Measurements from ENCODE around the gene DLG1.

The DLG1 gene

DNA sequence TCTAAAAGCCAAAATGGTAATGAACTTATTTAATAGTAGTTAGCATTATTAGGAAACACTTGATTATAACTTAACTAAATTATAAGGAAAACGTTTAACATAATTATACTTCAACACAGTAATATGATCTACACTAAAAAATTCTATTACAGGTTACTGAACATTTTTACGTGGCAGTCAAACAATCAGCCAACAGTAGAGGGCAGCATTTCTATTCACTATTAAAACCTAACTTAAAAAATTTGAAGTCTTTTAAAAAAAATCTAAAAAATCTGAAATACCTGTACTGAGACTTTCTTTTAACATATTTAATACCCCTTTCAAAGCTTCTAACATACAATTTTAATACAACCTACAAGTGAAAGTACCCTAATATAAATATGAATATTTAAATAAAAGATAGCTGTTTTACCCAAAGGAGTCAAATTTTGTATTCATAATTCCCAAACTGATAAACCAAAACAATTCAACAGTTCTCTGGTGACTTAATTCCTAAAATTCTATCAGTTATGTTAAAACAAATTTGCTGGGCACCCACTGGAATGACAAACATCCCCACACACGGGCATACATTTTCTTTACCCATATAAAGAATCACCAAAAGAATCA, 41.5 kb downstream of the DLG1 start:
- TF ChIP-seq RAD21 (IDR thresholded peaks at IDR 0.05; ENCODE audit: low read depth) (peak; percentile 62), CEBPB (IDR thresholded peaks at IDR 0.05) (no peak)

- TF ChIP-seq, protein P1, sequence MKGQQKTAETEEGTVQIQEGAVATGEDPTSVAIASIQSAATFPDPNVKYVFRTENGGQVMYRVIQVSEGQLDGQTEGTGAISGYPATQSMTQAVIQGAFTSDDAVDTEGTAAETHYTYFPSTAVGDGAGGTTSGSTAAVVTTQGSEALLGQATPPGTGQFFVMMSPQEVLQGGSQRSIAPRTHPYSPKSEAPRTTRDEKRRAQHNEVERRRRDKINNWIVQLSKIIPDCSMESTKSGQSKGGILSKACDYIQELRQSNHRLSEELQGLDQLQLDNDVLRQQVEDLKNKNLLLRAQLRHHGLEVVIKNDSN (IDR thresholded peaks at IDR 0.05), result no peak
- TF ChIP-seq YY1 (IDR thresholded peaks at IDR 0.05; ENCODE audit: low read depth) (no peak), TCF12 (IDR thresholded peaks at IDR 0.05; ENCODE audit: low read depth) (no peak), NFIC (IDR thresholded peaks at IDR 0.05) (no peak), RAD21 (IDR thresholded peaks at IDR 0.05; ENCODE audit: low read depth) (no peak), CEBPB (IDR thresholded peaks at IDR 0.05) (no peak), TEAD4 (IDR thresholded peaks at IDR 0.05) (no peak), EGR1 (IDR thresholded peaks at IDR 0.05) (no peak), CREB1 (IDR thresholded peaks at IDR 0.05; ENCODE audit: low read depth) (no peak), MAX (IDR thresholded peaks at IDR 0.05) (no peak), ZBTB7A (IDR thresholded peaks at IDR 0.05; ENCODE audit: low read depth) (no peak), EP300 (IDR thresholded peaks at IDR 0.05; ENCODE audit: borderline replicate concordance) (no peak), FOXM1 (IDR thresholded peaks at IDR 0.05; ENCODE audit: borderline replicate concordance, low read depth) (no peak), REST (IDR thresholded peaks at IDR 0.05; ENCODE audit: low read depth) (no peak), TAF1 (IDR thresholded peaks at IDR 0.05; ENCODE audit: low read depth) (no peak)
Measured at GRCh38 chr3:197256104-197256503, 42.3 kb downstream of the DLG1 start.

DNA sequence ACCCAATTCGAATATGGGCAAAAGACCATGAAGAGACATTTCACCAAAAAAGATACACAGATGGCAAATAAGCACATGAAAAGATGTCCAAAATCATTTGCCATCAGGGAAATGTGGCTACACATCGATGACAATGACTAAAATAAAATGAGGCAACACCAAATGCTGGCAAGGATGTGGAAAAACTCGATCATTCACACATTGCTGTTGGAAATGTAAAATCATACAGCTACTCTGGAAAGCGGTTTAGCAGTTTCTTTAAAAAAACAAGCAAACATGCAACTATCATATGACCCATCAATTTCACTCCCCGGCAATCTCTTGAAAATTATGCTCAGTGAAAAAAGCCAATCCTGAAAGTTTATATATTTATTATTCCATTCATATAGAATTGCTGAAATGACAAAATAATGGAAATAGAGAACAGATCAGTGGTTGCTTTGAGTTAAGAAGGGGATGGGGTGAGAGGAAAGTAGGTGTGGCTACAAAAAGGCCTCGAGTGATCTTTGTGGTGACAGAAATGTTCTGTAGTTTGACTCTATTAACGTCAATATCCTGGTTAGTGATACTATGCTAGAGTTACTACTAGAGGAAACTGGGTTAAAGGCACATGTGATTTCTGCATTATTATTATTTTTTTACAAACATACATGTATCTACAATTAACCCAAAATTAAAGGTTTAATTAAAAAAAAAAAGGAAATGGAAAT, 45.0 kb downstream of the DLG1 start:
- TF ChIP-seq TEAD4 (IDR thresholded peaks at IDR 0.05), result no peak
- TF ChIP-seq TAF1 (IDR thresholded peaks at IDR 0.05; ENCODE audit: low read depth), result no peak
- TF ChIP-seq CREB1 (IDR thresholded peaks at IDR 0.05; ENCODE audit: low read depth), result no peak
- no peak for TF ChIP-seq CEBPB (IDR thresholded peaks at IDR 0.05)
- no peak for TF ChIP-seq MAX (IDR thresholded peaks at IDR 0.05)
- TF ChIP-seq ZBTB7A (IDR thresholded peaks at IDR 0.05; ENCODE audit: low read depth), result no peak
- no peak for TF ChIP-seq REST (IDR thresholded peaks at IDR 0.05; ENCODE audit: low read depth)
- no peak for TF ChIP-seq TCF12 (IDR thresholded peaks at IDR 0.05; ENCODE audit: low read depth)

- TF ChIP-seq REST (IDR thresholded peaks at IDR 0.05; ENCODE audit: low read depth) (no peak), RAD21 (IDR thresholded peaks at IDR 0.05; ENCODE audit: low read depth) (no peak), CEBPB (IDR thresholded peaks at IDR 0.05) (no peak), ZBTB7A (IDR thresholded peaks at IDR 0.05; ENCODE audit: low read depth) (no peak), FOXM1 (IDR thresholded peaks at IDR 0.05; ENCODE audit: borderline replicate concordance, low read depth) (no peak), EP300 (IDR thresholded peaks at IDR 0.05; ENCODE audit: borderline replicate concordance) (no peak), YY1 (IDR thresholded peaks at IDR 0.05; ENCODE audit: low read depth) (no peak)
Measured at GRCh38 chr3:197249542-197249941, 48.9 kb downstream of the DLG1 start.

DNA sequence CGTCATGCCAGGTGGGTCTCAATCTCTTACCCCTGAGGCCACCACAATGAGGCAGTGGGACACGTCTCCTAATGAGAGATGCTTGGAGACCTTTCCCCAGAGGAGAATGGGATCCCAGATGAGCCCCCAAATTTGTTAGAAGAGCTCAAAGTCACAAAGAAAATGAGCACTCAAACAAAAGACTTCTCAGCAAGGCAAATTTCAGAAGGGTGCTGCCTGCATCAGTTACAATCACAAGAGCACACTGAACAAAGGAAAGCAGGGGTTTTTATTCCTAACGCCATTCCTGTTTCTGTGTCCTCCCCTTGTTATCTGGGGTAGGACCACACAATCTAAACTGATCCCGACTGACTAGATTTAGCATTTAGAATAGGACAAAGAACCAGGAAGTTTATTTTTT, 50.1 kb downstream of the DLG1 start:
- no peak for TF ChIP-seq YY1 (IDR thresholded peaks at IDR 0.05; ENCODE audit: low read depth)
- no peak for TF ChIP-seq TCF12 (IDR thresholded peaks at IDR 0.05; ENCODE audit: low read depth)
- TF ChIP-seq MAX (IDR thresholded peaks at IDR 0.05), result no peak
- TF ChIP-seq NFIC (IDR thresholded peaks at IDR 0.05), result no peak
- no peak for TF ChIP-seq REST (IDR thresholded peaks at IDR 0.05; ENCODE audit: low read depth)
- no peak for TF ChIP-seq RAD21 (IDR thresholded peaks at IDR 0.05; ENCODE audit: low read depth)
- no peak for TF ChIP-seq FOXM1 (IDR thresholded peaks at IDR 0.05; ENCODE audit: borderline replicate concordance, low read depth)
- TF ChIP-seq CEBPB (IDR thresholded peaks at IDR 0.05), result no peak
- no peak for TF ChIP-seq CREB1 (IDR thresholded peaks at IDR 0.05; ENCODE audit: low read depth)
- TF ChIP-seq, protein P1 (IDR thresholded peaks at IDR 0.05), result no peak
- TF ChIP-seq TAF1 (IDR thresholded peaks at IDR 0.05; ENCODE audit: low read depth), result no peak
- TF ChIP-seq EP300 (IDR thresholded peaks at IDR 0.05; ENCODE audit: borderline replicate concordance), result no peak
- TF ChIP-seq EGR1 (IDR thresholded peaks at IDR 0.05), result no peak
- no peak for TF ChIP-seq ZBTB7A (IDR thresholded peaks at IDR 0.05; ENCODE audit: low read depth)
- no peak for TF ChIP-seq TEAD4 (IDR thresholded peaks at IDR 0.05)
